Pons (tissue), 1 donor: ENCODE results near the gene MRGPRX3.
"Not testable (repeated sequence)": the region's sequence is repeated elsewhere in the genome, so short reads cannot be mapped to it uniquely, and the experiment has no call there.

ENCODE experiments used
- DNase-seq: peaks from one replicate; pipeline ENCODE4 v3.0.0-alpha.2; 2016; ENCODE audit warnings: low spot score

The MRGPRX3 gene

DNA sequence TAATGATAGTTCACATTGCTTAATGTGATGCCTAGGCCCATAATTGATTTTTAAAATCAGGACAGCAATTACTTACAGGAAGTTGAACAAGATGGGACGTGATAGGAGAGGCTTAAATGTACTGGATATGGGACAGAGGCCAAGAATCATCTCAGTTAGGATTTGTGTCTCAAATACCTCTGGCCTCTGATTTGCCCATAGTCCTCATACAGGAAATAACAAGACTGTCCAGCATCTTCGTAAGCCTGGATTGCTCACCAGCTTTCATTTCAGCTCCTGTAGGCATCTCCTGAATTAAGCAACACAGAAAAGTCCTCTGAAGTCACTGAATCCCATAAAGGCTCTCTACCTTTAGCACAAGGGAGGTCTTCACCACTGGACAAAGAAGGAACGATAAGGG is at the start of gene MRGPRX3:
Gene MRGPRX3, plus strand, starts transcription at position 231 of the 400 bp plus-strand sequence. CDS start 4,632 bp downstream, outside the sequence.
- DNase-seq, result no peak

DNA sequence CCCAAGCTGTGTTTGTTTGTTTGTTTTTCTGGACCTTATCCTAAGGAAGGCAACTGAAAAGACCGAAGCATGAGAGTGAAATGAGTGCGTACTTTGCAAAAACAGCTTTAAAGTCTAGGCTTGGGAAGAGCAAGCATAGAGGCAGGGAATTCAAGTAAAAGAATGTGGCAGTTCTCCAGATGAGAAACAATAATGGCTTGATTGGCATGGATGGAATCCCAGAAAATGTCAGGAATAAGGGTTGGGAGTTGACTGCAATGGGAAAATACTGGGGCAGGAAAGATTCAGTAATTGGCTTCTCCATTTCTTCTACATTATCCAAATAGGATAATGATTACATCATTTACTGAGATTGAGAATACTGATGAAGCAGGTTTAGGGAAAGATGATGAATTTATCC is 44.0 kb upstream of the MRGPRX3 start:
- DNase-seq, result no peak

DNA sequence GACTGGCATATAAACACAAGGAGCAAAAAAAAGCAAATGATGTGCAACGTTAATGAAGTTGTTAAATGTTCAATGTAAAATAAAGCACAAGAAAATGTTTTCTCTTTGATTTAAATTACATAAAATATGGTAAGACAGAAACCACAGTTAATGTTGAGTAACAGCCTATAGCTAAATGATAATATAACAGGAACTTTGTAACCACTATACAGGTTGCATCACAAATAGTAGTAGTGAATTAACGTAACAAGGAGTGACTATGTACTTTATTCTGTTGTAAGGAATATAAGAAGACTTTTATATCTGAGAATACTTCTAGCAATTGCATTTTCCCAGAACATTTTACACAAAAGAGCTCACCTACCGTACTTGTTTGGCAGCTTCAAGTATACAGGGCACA is 43.4 kb upstream of the MRGPRX3 start:
- no peak for DNase-seq

DNA sequence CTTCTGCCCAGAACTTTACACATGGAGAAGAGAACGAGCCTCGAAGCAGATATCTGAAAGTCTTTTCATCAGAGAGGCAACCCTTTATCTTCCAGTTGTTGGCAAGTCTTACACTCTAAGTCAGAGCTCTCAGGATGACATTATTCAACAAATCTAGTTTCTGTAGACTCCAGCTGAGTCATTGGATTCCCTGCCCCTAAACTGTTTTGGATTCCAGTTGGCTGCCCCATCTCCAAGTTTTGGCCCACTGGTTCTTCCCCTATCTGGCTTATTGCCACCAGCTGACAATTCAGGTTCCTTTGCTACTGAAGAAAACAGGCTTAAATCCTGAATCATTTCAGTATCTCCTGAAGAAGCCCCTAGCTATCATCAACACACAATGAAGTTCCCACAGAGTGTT is 40.6 kb upstream of the MRGPRX3 start:
- DNase-seq, result no peak

DNA sequence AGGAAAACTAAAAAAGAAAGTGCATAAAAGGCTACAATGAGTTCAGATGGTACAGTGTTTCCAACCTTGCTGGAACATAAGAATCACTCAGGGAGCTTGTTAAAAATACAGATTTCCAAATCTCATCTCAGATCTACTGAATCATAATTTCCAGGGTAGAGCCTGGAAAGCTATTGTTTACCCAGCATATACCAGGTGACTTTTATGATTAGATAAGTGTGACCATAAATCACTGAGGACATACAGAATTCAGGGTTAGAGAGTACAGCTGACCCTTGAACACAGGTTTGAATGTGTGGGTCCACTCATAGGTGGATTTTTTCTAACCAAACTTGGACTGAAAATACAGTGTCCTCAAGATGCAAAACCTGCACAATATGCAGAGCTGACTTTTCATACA is 38.4 kb upstream of the MRGPRX3 start:
- DNase-seq, result no peak

DNA sequence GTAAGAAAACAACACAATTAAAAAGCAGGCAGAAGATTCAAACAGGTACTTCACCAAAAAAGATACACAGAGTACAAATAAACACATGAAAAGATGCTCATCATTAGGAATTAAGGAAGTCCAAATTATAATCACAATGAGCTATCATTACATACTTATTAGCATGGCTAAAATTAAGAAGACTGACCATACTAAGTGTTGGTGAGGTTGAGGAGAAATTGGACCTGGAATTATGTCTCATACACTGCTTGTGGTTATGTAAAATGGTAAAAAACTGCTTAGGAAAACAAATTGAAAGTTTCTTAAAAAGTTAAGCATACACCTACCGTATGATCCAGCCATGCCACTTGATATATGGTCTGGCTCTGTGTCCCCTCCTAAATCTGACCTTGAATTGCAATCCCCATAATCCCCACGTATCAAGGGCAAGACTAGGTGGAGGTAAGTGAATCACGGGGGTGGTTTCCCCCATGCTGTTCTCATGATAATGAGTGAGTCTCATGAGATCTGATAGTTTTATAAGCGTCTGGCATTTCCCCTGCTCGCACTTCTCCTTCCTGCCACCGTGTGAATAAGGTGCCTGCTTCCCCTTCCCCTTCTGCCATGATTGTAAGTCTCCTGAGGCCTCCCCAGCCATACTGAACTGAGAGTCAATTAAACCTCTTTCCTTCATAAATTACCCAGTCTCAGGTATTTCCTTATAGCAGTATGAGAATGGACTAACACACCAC is 31.3 kb upstream of the MRGPRX3 start:
- DNase-seq, result no peak

DNA sequence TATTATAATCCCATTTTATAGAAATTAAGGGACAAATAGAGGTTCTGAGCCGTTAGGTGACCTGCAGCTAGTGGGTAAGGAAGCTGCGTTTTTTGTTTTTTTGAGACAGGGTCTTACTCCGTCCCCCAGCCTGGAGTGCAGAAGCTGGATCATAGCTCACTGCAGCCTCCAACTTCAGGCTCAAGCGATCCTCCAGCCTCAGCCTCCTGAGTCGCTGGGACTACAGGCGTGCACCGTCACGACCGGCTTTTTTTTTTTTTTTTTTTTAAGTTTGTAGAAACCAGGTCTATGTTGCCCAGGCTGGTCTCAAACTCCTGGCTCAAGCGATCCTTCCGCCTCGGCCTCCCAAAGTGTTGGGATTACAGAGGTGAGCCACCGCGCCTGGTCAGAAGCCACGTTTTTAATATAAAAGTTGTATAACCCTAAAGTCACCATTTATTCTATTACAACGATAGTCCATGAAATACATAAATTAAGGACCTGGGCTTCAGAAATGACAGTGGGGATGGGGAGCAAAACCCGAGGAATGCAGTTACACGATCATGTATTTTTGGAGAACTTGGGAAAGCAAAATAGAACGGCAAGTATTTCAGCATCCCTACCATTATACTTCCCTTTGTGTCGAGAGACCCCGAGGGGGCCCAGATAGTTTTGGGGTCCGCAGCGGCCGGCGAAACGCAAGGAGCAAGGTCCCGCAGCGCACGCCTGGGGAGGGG is 27.1 kb upstream of the MRGPRX3 start:
- no peak for DNase-seq

DNA sequence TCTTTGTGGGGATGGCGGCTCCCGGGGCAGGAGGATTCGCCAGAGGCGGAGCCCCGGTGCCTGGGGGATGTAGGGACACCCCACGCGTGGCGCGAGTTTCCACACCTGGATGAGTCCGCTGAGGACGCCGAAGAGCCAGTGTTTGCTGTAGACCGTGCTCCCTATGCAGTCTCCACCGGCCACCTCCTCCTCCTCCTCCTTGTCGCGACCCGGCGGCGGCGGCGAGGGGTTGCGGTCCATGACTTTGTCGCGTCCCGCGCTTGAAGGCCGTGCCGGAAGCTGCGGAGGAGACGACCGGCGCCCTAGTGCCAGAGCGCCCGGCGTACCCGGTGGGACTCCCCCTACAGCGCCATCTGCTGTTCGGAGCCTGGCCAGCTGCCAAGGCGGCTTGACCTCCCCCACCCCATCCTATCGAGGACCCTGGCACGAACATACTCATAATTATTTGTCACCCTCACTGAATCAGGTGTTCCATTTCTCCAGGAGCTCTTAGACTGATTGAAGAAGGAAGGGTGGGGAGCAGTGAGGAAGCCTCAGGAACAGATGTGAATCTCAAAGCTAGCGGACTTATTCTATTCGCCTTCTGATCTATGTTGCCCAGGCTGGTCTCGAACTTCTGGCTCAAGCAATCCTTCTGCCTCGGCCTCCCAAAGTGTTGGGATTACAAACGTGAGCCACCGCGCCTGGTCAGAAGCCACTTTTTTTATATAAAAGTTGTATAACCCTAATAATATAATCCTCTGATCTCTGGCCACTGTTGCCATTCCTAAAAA is 26.4 kb upstream of the MRGPRX3 start, which contains the start of gene SAAL1:
Gene SAAL1, minus strand, starts transcription at position 281 of the 773 bp plus-strand sequence. Its CDS starts 41 bp downstream, at position 240.
- peak; percentile 78 for DNase-seq

DNA sequence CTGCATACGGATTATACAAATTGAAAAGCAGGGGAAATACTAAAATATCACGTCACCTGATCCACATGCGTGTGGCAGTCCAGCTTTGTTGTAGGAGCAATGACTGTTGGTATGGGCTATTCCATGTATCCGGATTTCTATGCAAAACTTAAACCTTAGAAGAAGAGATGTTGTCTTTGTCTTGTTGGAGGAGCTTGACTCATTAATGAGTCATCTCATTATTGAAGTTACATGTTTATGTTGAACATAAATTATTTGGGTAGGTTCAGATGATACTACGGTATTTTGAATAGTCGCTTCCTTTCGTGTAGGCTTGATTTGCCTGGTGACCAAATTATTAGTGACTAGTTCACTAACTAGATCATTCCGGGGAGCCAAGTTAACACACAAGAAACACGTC is 25.7 kb upstream of the MRGPRX3 start:
- no peak for DNase-seq

DNA sequence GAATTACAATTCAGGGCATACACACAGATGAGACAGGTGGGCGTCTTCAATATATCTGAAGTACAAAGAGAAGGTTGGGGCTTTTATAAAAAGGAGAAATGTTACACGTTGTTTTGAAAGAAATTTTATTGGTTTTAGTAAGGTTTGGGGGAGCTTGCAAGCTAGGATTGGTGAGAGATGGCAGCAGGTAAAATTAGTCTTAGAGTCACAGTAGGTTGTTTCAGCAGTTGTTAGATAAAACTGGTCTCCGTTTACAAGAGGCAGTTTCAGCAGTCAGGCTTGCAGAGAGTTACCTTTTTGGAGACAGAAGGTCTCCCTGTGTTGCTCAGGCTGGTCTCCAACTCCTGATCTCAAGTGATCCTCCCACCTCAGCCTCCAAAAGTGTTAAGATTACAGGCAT is 24.1 kb upstream of the MRGPRX3 start:
- no peak for DNase-seq

DNA sequence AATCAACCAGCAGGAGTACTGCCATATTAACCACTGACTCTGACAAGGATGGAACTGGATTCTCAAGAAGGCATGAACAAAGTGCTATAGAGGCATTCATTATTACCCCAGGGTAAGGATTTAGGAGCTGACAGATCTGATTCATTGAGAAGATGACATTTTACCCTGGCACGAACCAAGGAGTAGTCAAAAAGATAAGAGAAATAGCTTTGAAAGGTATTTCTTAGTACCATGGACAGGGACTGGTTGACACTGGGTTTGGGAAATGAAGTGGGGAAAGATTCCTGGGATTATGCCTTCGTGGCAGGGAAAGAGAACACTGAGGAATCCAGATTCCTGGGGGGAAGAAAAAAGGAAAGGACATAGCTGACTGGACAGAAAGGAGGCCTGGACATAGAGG is 21.4 kb upstream of the MRGPRX3 start:
- DNase-seq, result no peak

DNA sequence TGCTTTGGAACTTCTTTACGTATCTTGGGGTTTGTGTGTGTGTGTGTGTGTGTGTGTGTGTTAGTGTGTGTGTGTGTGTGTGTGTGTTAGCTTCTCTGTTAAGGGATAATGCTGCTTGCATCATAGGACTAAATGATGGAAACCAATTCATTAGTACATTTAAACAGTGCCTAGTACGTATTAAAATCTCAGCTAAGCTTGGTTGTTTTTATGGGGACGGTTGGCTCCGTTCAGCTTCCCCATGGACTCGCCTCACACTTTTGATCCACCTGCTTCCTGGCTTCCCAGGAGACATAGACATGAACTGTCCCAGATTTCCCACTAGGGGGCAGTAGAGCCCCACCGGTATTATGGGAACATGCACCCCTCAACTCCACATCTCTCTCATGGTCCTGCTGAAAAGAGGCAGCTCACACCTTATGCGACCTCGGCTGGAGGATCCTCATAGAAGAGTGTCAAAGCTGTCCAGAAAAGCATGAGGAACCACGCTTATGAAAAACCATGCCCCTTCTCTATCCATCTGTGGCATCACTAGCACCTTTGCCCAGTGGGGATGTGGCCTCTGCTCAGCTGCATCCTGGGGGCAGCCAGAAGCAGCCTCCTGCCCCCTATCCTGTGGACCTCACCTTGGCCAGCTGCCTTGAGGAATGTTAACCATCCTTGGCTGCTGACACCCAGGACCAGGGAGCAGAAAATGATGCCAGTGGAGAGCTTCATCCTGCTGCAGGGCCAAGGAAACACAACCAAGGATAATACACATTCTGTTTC is 16.8 kb upstream of the MRGPRX3 start:
- DNase-seq, result peak; percentile 69

DNA sequence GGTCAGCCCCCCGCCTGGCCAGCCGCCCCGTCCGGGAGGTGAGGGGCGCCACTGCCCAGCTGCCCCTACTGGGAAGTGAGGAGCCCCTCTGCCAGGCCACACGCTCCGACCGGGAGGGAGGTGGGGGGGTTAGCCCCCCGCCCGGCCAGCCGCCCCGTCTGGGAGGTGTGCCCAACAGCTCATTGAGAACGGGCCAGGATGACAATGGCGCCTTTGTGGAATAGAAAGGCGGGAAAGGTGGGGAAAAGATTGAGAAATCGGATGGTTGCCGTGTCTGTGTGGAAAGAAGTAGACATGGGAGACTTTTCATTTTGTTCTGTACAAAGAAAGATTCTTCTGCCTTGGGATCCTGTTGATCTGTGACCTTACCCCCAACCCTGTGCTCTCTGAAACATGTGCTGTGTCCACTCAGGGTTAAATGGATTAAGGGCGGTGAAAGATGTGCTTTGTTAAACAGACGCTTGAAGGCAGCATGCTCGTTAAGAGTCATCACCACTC is 11.0 kb upstream of the MRGPRX3 start:
- not testable (repeated sequence) for DNase-seq

DNA sequence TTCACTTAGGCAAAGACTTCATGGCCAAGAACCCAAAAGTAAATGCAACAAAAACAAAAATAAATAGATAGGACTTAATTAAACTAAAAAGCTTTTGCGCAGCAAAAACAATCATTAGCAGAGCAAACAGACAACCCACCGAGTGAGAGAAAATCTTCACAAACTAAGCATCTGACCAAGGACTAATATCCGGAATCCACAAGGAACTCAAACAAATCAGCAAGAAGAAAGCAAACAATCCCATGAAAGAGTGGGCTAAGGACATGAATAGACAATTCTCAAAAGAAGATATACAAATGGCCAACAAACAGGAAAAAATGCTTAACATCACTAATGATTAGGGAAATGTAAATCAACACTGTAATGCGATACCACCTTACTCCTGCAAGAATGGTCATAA is 1.3 kb upstream of the MRGPRX3 start:
- not testable (repeated sequence) for DNase-seq

DNA sequence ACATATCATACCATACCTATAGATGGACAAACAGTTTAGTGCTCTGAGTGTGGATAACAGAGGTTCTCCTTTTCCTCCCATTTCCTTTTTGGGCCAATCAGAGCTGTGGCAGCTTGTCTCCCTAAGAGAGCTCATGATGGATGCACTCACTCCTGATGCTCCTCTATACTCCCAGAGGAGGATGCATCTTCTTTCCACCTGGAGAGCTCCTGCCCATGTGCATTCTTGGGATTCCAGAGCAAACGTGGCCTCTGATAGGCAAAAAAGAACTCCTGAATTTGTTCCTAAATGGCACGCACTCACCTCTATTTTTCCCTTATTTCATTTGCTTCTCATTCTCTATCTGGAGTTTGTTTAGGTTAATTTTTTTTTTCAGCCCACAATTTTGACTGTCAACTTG is 2.9 kb downstream of the MRGPRX3 start:
- DNase-seq, result no peak

DNA sequence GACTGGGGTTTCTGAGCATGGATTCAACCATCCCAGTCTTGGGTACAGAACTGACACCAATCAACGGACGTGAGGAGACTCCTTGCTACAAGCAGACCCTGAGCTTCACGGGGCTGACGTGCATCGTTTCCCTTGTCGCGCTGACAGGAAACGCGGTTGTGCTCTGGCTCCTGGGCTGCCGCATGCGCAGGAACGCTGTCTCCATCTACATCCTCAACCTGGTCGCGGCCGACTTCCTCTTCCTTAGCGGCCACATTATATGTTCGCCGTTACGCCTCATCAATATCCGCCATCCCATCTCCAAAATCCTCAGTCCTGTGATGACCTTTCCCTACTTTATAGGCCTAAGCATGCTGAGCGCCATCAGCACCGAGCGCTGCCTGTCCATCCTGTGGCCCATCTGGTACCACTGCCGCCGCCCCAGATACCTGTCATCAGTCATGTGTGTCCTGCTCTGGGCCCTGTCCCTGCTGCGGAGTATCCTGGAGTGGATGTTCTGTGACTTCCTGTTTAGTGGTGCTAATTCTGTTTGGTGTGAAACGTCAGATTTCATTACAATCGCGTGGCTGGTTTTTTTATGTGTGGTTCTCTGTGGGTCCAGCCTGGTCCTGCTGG is 4.9 kb downstream of the MRGPRX3 start:
- no peak for DNase-seq

DNA sequence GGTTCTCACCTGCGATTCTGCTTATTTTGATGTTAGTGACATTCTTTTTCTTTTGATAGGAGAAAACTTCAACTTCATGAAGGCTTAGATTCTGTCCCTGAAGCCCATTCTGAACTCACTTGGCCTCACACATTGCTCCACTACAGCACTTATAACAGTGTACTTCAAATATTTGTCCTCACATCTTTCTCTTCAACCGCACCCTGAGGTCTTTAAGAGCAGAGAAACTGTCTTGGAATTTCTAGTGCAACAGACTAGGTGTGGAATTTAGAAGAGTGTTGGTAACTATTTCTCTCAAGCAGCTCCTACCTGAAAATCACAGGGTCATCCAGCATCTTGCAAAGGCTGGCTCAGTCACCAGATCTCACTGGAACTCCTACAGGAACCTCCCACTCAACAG is 7.8 kb downstream of the MRGPRX3 start:
- no peak for DNase-seq

DNA sequence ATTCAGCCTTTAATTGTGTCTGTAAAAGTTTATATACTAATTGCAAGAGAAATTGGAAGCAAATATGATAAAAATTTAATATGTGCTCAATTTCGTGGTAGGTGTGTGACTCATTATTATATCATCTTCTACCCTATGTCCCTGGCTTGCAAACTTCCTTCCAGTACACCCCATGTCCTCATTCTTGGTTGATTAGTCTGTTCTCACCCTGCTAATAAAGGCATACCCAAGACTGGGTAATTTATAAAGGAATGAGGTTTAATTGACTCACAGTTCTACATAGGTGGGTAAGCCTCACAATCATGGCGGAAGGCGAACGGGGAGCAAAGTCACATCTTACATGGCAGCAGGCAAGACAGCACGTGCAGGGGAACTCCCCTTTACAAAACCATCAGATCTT is 11.9 kb downstream of the MRGPRX3 start:
- DNase-seq, result no peak

DNA sequence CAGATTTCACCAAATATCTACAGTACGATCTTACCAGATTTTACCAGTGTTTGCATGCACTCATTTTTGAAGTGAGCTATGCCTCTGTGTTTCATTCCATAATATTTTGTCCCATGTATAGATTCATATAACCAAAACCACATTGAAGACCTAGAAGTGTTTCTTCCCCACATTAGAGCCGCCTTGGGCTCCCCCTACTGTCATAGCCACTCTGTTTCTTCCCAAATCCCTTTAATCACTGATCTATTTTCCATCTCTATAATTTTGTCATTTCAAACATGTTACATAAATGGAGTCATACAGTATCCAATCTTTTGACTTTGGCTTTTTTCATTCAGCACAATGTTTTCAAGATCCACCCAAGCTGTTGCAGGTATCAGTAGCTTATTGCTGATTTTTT is 12.7 kb downstream of the MRGPRX3 start:
- no peak for DNase-seq

DNA sequence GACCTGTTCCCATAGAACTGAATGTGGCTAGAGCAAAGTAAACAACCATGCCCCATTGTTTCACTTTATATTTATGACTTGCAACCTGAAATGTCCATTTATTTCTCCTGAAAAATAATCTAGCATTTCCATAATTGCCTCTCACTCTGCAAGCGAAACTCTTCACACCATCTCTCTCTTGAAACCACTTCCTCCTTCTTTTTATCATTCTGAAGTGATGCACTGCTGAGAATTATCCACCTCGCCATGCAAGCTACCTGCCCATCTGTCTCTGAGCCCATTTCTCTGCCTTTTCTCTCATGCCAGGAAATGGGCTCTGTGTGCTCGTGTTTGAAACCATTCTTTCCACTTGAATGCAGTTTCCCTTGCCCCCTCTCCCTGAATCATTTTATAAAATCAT is 13.5 kb downstream of the MRGPRX3 start:
- no peak for DNase-seq

DNA sequence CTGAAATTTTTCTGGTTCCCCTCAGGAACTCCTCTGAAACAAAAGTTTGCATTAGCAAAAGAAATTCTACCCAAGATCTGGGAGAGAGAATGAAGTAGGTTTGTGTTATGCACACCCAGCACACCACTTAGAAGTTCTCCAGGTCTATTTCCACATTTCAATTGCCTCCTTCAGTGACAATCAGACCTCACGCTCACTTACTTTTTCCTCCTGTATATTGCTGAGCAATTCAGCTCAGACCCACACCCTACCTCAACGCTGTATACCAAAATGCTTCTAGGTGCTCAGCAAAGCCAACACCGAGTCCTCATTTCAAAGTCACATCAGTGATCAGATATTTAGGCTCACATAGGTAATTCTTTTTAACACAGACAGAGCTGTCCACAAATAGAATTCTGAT is 19.2 kb downstream of the MRGPRX3 start:
- DNase-seq, result no peak
